Neural cell (in vitro differentiated cells): ENCODE measurements around the gene ZBTB17. TPM values are rescaled to one million over a fixed set of nuclear protein-coding genes. Genes with fewer than 3 reads are reported as not detected.

Experiments used
- H2AFZ ChIP-seq: fragments of 200-600, 300-800 bp; sonication (generic), shearing (Covaris generic); 2 replicates; pipeline ENCODE4 v1.6.0; 2014; ENCODE audit warnings: low read depth, mild to moderate bottlenecking, antibody characterized with exemption, low read length, moderate library complexity
- H3F3A ChIP-seq: fragments of 200-600 bp; shearing (Covaris generic); 2 replicates; pipeline ENCODE4 v1.6.1; 2016; ENCODE audit warnings: mild to moderate bottlenecking, moderate library complexity, mixed read lengths, antibody characterized with exemption, low read length; ENCODE audit not compliant: insufficient read depth, poor library complexity, severe bottlenecking
- H3K27ac ChIP-seq: fragments of 200-600, 300-800 bp; sonication (generic), shearing (Covaris generic); 2 replicates; pipeline ENCODE4 v1.5.1; 2014; ENCODE audit warnings: mild to moderate bottlenecking, low read length, moderate library complexity
- H3K27me3 ChIP-seq: fragments of 300-800, 200-600 bp; sonication (generic), shearing (Covaris generic); 2 replicates; pipeline ENCODE4 v1.6.0; 2014; ENCODE audit warnings: mild to moderate bottlenecking, low read depth, low read length, moderate library complexity; ENCODE audit not compliant: insufficient read depth
- H3K36me3 ChIP-seq: fragments of 300-800, 200-600 bp; sonication (generic), shearing (Covaris generic); 2 replicates; pipeline ENCODE4 v1.5.1; 2014; ENCODE audit warnings: mild to moderate bottlenecking, antibody characterized with exemption, low read length, moderate library complexity; ENCODE audit not compliant: insufficient read depth
- H3K4me2 ChIP-seq: fragments of 300-800, 200-600 bp; sonication (generic), shearing (Covaris generic); 2 replicates; pipeline ENCODE4 v1.6.0; 2014; ENCODE audit warnings: mild to moderate bottlenecking, low read length
- H3K4me3 ChIP-seq: fragments of 300-800, 200-600 bp; sonication (generic), shearing (Covaris generic); 2 replicates; pipeline ENCODE4 v1.5.1; 2014; ENCODE audit warnings: mild to moderate bottlenecking, low read length, moderate library complexity
- H3K79me2 ChIP-seq: fragments of 200-600 bp; shearing (Covaris generic); replicated peaks from 2 replicates; pipeline ENCODE4 v1.6.0; 2014; ENCODE audit warnings: mild to moderate bottlenecking, low read length, moderate library complexity; ENCODE audit not compliant: insufficient read depth
- H3K9ac ChIP-seq: fragments of 300-800, 200-600 bp; sonication (generic), shearing (Covaris generic); 2 replicates; pipeline ENCODE4 v1.6.1; 2016; ENCODE audit warnings: mild to moderate bottlenecking, low read length, mixed read lengths
- H3K9me2 ChIP-seq: fragments of 200-600 bp; shearing (Covaris generic); 2 replicates; pipeline ENCODE4 v1.6.1; 2016; ENCODE audit warnings: mild to moderate bottlenecking, low read length, mixed read lengths; ENCODE audit not compliant: insufficient read depth
- H3K9me3 ChIP-seq: fragments of 200-600, 300-800 bp; sonication (generic), shearing (Covaris generic); 2 replicates; pipeline ENCODE4 v1.6.1; 2016; ENCODE audit warnings: mild to moderate bottlenecking, mixed run types, low read length, moderate library complexity, mixed read lengths
- H4K20me1 ChIP-seq: fragments of 200-600 bp; shearing (Covaris generic); 2 replicates; pipeline ENCODE4 v1.6.1; 2016; ENCODE audit warnings: mild to moderate bottlenecking, mixed run types; ENCODE audit not compliant: insufficient read depth
- EP300 ChIP-seq: fragments of 450-650 bp; conservative IDR thresholded peaks from 2 replicates; pipeline ENCODE4 v1.6.1; 2014; ENCODE audit warnings: antibody characterized with exemption, mild to moderate bottlenecking, moderate library complexity; ENCODE audit not compliant: poor library complexity, severe bottlenecking
- EZH2 ChIP-seq: fragments of 200-600, 300-800 bp; shearing (Covaris generic), sonication (generic); IDR thresholded peaks from 2 replicates; pipeline ENCODE4 v1.6.1; 2014; ENCODE audit warnings: antibody characterized with exemption, low read length, borderline replicate concordance, mild to moderate bottlenecking; ENCODE audit not compliant: insufficient read depth, poor library complexity, severe bottlenecking
- MXI1 ChIP-seq: fragments of 450-650 bp; conservative IDR thresholded peaks from 2 replicates; pipeline ENCODE4 v1.6.1; 2014; ENCODE audit warnings: antibody characterized with exemption, mild to moderate bottlenecking; ENCODE audit not compliant: poor library complexity, severe bottlenecking
- POLR2AphosphoS5 ChIP-seq: IDR thresholded peaks from 2 replicates; pipeline ENCODE4 v1.6.1; 2012
- RAD21 ChIP-seq: fragments of 450-650 bp; conservative IDR thresholded peaks from 2 replicates; pipeline ENCODE4 v1.6.1; 2014; ENCODE audit warnings: antibody characterized with exemption, mild to moderate bottlenecking, moderate library complexity
- SMC3 ChIP-seq: fragments of 450-650 bp; conservative IDR thresholded peaks from 2 replicates; pipeline ENCODE4 v1.6.1; 2014; ENCODE audit warnings: antibody characterized with exemption, mild to moderate bottlenecking, moderate library complexity; ENCODE audit not compliant: poor library complexity
- TAF1 ChIP-seq: IDR thresholded peaks from 2 replicates; pipeline ENCODE4 v1.6.1; 2012; ENCODE audit warnings: low read depth
- polyA plus RNA-seq: library from polyadenylated mRNA; depleted of rRNA; stranded (reverse); fragments of >200 nt; gene quantifications from 2 replicates; pipeline ENCODE4 v1.2.3, GENCODE V29; 2014
- TF ChIP-seq, protein P1 (sequence below): fragments of 450-650 bp; IDR thresholded peaks from 2 replicates; pipeline ENCODE4 v1.5.1; 2014; ENCODE audit warnings: antibody characterized with exemption, mild to moderate bottlenecking, moderate library complexity; ENCODE audit not compliant: poor library complexity, severe bottlenecking
- TF ChIP-seq, protein P2 (sequence below): IDR thresholded peaks from 2 replicates; pipeline ENCODE4 v1.6.1; 2012; ENCODE audit warnings: borderline replicate concordance

The ZBTB17 gene
- polyA plus RNA-seq, 1 donor from 2014 or later: 114 TPM

DNA sequence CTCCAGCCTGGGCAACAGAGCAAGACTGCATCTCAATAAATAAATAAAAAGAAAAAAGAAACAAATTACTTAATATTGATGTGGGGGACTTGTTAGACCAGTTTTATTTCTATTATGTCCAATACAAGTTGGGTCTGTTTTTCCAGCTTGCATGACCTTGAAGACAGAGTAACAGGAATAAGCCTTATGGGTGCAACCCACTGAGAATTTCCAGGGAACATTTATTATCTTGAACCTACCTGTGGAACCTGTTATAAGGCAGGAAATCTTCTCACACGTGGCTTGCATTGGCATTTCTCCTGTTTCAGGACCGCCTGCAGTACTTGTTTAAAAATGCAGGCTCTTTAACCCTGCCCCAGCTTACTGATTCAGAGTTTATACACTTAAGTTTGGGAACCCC lies 64.0 kb downstream of the ZBTB17 start:
- Histone ChIP-seq H3K79me2 (peaks cover 40% of the 10 kb centered on the region), H3F3A (no peaks in the 10 kb centered on the region)

DNA sequence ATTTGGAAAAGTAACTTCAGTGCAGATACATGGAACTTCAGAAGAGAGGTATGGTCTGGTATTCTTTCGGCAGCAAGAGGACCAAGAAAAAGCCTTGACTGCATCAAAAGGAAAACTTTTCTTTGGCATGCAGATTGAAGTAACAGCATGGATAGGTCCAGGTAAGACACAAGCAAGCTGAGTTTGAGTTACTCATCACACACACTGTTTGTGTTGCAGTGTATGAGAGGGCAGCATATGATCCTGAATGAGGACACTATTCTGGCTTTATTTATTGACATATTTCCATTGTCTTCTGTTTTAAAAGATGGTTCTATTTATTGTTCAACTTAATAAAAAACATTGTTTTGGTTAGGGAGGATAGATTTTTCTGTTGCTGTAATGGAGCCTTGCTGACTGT lies 64.8 kb downstream of the ZBTB17 start:
- H3F3A ChIP-seq: no peaks in the 10 kb centered on the region
- peaks cover 4% of the 10 kb centered on the region for H3K36me3 ChIP-seq
- H3K79me2 ChIP-seq: peaks cover 45% of the 10 kb centered on the region
- no peak overlapping the region for H3K9ac ChIP-seq
- no peak overlapping the region for H3K4me3 ChIP-seq
- no peaks in the 10 kb centered on the region for H3K9me2 ChIP-seq
- TF ChIP-seq, protein P1, sequence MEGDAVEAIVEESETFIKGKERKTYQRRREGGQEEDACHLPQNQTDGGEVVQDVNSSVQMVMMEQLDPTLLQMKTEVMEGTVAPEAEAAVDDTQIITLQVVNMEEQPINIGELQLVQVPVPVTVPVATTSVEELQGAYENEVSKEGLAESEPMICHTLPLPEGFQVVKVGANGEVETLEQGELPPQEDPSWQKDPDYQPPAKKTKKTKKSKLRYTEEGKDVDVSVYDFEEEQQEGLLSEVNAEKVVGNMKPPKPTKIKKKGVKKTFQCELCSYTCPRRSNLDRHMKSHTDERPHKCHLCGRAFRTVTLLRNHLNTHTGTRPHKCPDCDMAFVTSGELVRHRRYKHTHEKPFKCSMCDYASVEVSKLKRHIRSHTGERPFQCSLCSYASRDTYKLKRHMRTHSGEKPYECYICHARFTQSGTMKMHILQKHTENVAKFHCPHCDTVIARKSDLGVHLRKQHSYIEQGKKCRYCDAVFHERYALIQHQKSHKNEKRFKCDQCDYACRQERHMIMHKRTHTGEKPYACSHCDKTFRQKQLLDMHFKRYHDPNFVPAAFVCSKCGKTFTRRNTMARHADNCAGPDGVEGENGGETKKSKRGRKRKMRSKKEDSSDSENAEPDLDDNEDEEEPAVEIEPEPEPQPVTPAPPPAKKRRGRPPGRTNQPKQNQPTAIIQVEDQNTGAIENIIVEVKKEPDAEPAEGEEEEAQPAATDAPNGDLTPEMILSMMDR: no peak
- no peak for TF ChIP-seq MXI1
- no peak for TF ChIP-seq EZH2
- no peak for TF ChIP-seq POLR2AphosphoS5
- TF ChIP-seq SMC3: no peak
- no peak for TF ChIP-seq TAF1
- TF ChIP-seq EP300: no peak
- TF ChIP-seq, protein P2, sequence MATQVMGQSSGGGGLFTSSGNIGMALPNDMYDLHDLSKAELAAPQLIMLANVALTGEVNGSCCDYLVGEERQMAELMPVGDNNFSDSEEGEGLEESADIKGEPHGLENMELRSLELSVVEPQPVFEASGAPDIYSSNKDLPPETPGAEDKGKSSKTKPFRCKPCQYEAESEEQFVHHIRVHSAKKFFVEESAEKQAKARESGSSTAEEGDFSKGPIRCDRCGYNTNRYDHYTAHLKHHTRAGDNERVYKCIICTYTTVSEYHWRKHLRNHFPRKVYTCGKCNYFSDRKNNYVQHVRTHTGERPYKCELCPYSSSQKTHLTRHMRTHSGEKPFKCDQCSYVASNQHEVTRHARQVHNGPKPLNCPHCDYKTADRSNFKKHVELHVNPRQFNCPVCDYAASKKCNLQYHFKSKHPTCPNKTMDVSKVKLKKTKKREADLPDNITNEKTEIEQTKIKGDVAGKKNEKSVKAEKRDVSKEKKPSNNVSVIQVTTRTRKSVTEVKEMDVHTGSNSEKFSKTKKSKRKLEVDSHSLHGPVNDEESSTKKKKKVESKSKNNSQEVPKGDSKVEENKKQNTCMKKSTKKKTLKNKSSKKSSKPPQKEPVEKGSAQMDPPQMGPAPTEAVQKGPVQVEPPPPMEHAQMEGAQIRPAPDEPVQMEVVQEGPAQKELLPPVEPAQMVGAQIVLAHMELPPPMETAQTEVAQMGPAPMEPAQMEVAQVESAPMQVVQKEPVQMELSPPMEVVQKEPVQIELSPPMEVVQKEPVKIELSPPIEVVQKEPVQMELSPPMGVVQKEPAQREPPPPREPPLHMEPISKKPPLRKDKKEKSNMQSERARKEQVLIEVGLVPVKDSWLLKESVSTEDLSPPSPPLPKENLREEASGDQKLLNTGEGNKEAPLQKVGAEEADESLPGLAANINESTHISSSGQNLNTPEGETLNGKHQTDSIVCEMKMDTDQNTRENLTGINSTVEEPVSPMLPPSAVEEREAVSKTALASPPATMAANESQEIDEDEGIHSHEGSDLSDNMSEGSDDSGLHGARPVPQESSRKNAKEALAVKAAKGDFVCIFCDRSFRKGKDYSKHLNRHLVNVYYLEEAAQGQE: no peak
- no peak for TF ChIP-seq RAD21
- H4K20me1 ChIP-seq: no peaks in the 10 kb centered on the region
- no peaks in the 10 kb centered on the region for H3K27me3 ChIP-seq
- no peak overlapping the region for H2AFZ ChIP-seq
- H3K27ac ChIP-seq: no peak overlapping the region
- H3K4me2 ChIP-seq: no peak overlapping the region
- H3K9me3 ChIP-seq: no peaks in the 10 kb centered on the region

More for the DNA sequence above, 64.0 kb downstream of the ZBTB17 start:
- Histone ChIP-seq H3K9me2 (no peaks in the 10 kb centered on the region), H3K27ac (no peak overlapping the region), H3K4me3 (no peak overlapping the region), H3K36me3 (peaks cover 4% of the 10 kb centered on the region), H2AFZ (no peak overlapping the region), H3K4me2 (no peak overlapping the region), H4K20me1 (no peaks in the 10 kb centered on the region), H3K27me3 (no peaks in the 10 kb centered on the region), H3K9me3 (no peaks in the 10 kb centered on the region), H3K9ac (no peak overlapping the region)
- TF ChIP-seq EZH2 (no peak), EP300 (no peak), RAD21 (no peak), TAF1 (no peak), POLR2AphosphoS5 (no peak), SMC3 (no peak), MXI1 (no peak)
- TF ChIP-seq, protein P1: no peak
- TF ChIP-seq, protein P2: no peak
